CD14-positive monocyte (primary cell): ENCODE measurements around the gene LRIG1. TPM values are rescaled to one million over a fixed set of nuclear protein-coding genes. Genes with fewer than 3 reads are reported as not detected.

Experiments
- DNase-seq, 3 donors: peaks; one replicate each; pipeline ENCODE4 v3.0.0-alpha.2; 2011 to 2022
- H2AFZ ChIP-seq: 2 replicates; pipeline ENCODE4 v1.6.0; 2012; ENCODE audit warnings: mild to moderate bottlenecking, low read depth, low read length, inconsistent platforms; ENCODE audit not compliant: insufficient read depth, poor library complexity, severe bottlenecking
- H3K27ac ChIP-seq, 2 donors: 1 replicate in 1 of 2; 2 replicates in 1 of 2; pipeline ENCODE4 v1.5.1; 2012 to 2013; ENCODE audit warnings: low read length in 2 of 2, control low read depth in 1 of 2, inconsistent platforms in 1 of 2, low read depth in 1 of 2, mild to moderate bottlenecking in 1 of 2
- H3K27me3 ChIP-seq, 2 donors: one replicate each; pipeline versions ENCODE4 v1.6.0 to v1.6.1; 2011 to 2013; ENCODE audit warnings: low read length in 2 of 2; ENCODE audit not compliant: control insufficient read depth in 2 of 2, insufficient read depth in 2 of 2
- H3K36me3 ChIP-seq, 2 donors: replicated peaks in 1 of 2; 1 replicate in 1 of 2; 2 replicates in 1 of 2; pipeline versions ENCODE4 v1.5.1 to v1.6.1; 2012 to 2013; ENCODE audit warnings: low read length in 2 of 2, control low read depth in 1 of 2, inconsistent platforms in 1 of 2, mild to moderate bottlenecking in 1 of 2; ENCODE audit not compliant: insufficient read depth in 2 of 2, control insufficient read depth in 1 of 2
- H3K4me1 ChIP-seq, 2 donors: 1 replicate in 1 of 2; 2 replicates in 1 of 2; pipeline versions ENCODE4 v1.5.1 to v1.6.1; 2012 to 2013; ENCODE audit warnings: low read length in 2 of 2, control low read depth in 1 of 2, inconsistent platforms in 1 of 2, mild to moderate bottlenecking in 1 of 2, moderate library complexity in 1 of 2; ENCODE audit not compliant: insufficient read depth in 2 of 2, control insufficient read depth in 1 of 2
- H3K4me2 ChIP-seq: replicated peaks from 2 replicates; pipeline ENCODE3; 2012; ENCODE audit warnings: low read length, moderate library complexity, mild to moderate bottlenecking; ENCODE audit not compliant: poor library complexity, severe bottlenecking; ENCODE audit errors: extremely low read depth
- H3K4me3 ChIP-seq, 3 experiments: fragments of 200-600 bp in 1 of 3; sonication (generic) in 1 of 3; replicated peaks in 1 of 3; 1 replicate in 2 of 3; 2 replicates in 1 of 3; pipeline ENCODE4 v1.5.1; 2011 to 2013; ENCODE audit warnings: low read length in 3 of 3, mild to moderate bottlenecking in 3 of 3, control low read depth in 2 of 3, low read depth in 2 of 3, inconsistent platforms in 1 of 3, moderate library complexity in 1 of 3
- H3K79me2 ChIP-seq: 2 replicates; pipeline ENCODE4 v1.6.0; 2012; ENCODE audit warnings: mild to moderate bottlenecking, control low read depth, inconsistent platforms, low read length, moderate library complexity; ENCODE audit not compliant: insufficient read depth
- H3K9ac ChIP-seq: 2 replicates; pipeline ENCODE4 v1.6.0; 2017; ENCODE audit warnings: low read length, mild to moderate bottlenecking; ENCODE audit not compliant: insufficient read depth, poor library complexity, severe bottlenecking
- H3K9me3 ChIP-seq, 2 donors: replicated peaks in 1 of 2; 1 replicate in 1 of 2; 2 replicates in 1 of 2; pipeline versions ENCODE4 v1.5.1 to v1.6.1; 2012 to 2013; ENCODE audit warnings: low read length in 2 of 2, control low read depth in 1 of 2; ENCODE audit not compliant: control insufficient read depth in 1 of 2, insufficient read depth in 1 of 2
- H4K20me1 ChIP-seq: 2 replicates; pipeline ENCODE4 v1.6.0; 2012; ENCODE audit warnings: mild to moderate bottlenecking, low read length, control low read depth, moderate library complexity; ENCODE audit not compliant: insufficient read depth
- H3K27ac Mint-ChIP-seq, 7 donors: one replicate each; pipeline ENCODE4 v1.8.0; 2020; ENCODE audit warnings: mild to moderate bottlenecking in 7 of 7, mixed read lengths in 7 of 7, moderate library complexity in 6 of 7, inconsistent platforms in 2 of 7
- H3K27me3 Mint-ChIP-seq, 3 donors: one replicate each; pipeline ENCODE4 v1.8.0; 2021 to 2022; ENCODE audit warnings: low read depth in 3 of 3, mild to moderate bottlenecking in 3 of 3, mixed read lengths in 3 of 3, moderate library complexity in 3 of 3, inconsistent platforms in 1 of 3
- H3K36me3 Mint-ChIP-seq, 2 donors: one replicate each; pipeline ENCODE4 v1.8.0; 2020; ENCODE audit warnings: mixed read lengths in 2 of 2, inconsistent platforms in 1 of 2, mild to moderate bottlenecking in 1 of 2
- H3K4me1 Mint-ChIP-seq: one replicate; pipeline ENCODE4 v1.8.0; 2020; ENCODE audit warnings: mild to moderate bottlenecking, mixed read lengths
- H3K4me3 Mint-ChIP-seq, 2 donors: one replicate each; pipeline ENCODE4 v1.8.0; 2020; ENCODE audit warnings: mild to moderate bottlenecking in 2 of 2, mixed read lengths in 2 of 2, moderate library complexity in 1 of 2
- H3K9me3 Mint-ChIP-seq, 7 donors: one replicate each; pipeline ENCODE4 v1.8.0; 2020 to 2022; ENCODE audit warnings: mixed read lengths in 7 of 7, mild to moderate bottlenecking in 6 of 7, moderate library complexity in 6 of 7, inconsistent platforms in 2 of 7
- WGBS: methylation state at CpG from one replicate; pipeline ENCODE4 v1.1.5; 2013; ENCODE audit warnings: missing lambda C conversion rate; ENCODE audit not compliant: insufficient coverage; 5-methylcytosine and 5-hydroxymethylcytosine counted together
- intact Hi-C, 2 donors: fragments of 100-400 bp; cut with micrococcal nuclease; formaldehyde crosslinking; loops; one replicate each; pipeline versions ENCODE4 v1.15.0 to v1.15.1; 2023
- polyA plus RNA-seq, 3 donors: library from polyadenylated mRNA; depleted of rRNA in 1 of 3; unstranded in 2 of 3; stranded (reverse) in 1 of 3; fragments of 300-500 nt in 2 of 3; fragments of >200 nt in 1 of 3; fragmentation: Illumina TruSeq in 2 of 3; gene quantifications; 1 replicate in 2 of 3; 2 replicates in 1 of 3; pipeline ENCODE4 v1.2.3, GENCODE V29; 2012 to 2021
- TF ChIP-seq, protein P1 (sequence below): fragments of 200-600 bp; IDR thresholded peaks from one replicate; pipeline ENCODE4 v1.8.0; 2022; ENCODE audit warnings: antibody characterized with exemption, mild to moderate bottlenecking

The LRIG1 gene
- polyA plus RNA-seq, 3 donors, result 0.82 to 1.9 (median 1.0) TPM

DNA sequence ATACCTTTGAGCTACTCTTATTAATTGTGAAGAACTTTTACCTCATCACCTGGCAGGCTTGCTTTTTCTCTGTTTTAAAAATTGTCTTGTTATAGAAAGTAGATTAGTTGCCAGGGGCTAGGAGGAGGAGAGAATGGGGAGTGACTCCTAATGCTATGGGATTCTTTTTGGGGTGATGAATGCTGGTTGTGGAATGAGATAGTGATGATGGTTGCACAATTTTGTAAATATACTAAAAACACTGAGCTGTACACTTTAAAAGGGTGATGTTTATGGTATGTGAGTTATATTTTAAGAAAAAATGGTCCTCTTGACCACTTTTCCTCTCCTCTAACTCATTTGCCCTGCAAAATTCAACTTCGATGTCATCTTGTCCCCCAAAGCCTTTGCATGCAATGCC lies 31.8 kb upstream of the LRIG1 start:
- no peaks in the 10 kb centered on the region for H4K20me1 ChIP-seq

DNA sequence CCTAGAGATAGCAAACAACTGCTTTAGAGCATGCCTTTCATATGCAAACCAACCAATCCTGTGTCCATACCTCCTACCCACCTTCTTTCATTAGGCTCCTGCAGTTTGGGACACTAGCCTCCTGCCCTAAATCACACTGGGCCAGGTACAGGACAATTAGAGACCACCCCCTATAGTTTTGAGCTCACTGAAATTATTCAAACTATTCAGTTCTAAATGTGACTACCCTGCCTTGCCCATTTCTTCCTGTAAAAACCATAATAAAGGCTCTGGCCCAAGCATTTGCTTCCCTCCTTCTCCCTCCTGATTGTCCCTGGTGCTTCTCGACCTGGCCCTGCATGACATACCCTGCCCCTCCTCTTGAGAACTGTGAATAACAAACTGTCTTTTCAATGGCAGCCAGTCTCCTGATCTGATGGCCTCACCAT lies 31.4 kb upstream of the LRIG1 start:
- Histone ChIP-seq H3K79me2 (no peaks in the 10 kb centered on the region), H3K36me3 (no peaks in the 10 kb centered on the region), H3K4me1 (peaks cover 0 to 3% of the 10 kb centered on the region in 2 donors), H3K9me3 (no peaks in the 10 kb centered on the region), H2AFZ (no peak overlapping the region), H3K9ac (no peak overlapping the region), H4K20me1 (no peaks in the 10 kb centered on the region), H3K27ac (no peak overlapping the region), H3K4me2 (no peak overlapping the region), H3K27me3 (no peaks in the 10 kb centered on the region), H3K4me3 (no peak overlapping the region)
- H3K4me3 Mint-ChIP-seq, result no peak overlapping the region
- no peaks in the 10 kb centered on the region for H3K36me3 Mint-ChIP-seq
- no peak for DNase-seq
- peaks cover 0 to 2% (median 0%) of the 10 kb centered on the region in 7 donors for H3K9me3 Mint-ChIP-seq
- TF ChIP-seq, protein P1, sequence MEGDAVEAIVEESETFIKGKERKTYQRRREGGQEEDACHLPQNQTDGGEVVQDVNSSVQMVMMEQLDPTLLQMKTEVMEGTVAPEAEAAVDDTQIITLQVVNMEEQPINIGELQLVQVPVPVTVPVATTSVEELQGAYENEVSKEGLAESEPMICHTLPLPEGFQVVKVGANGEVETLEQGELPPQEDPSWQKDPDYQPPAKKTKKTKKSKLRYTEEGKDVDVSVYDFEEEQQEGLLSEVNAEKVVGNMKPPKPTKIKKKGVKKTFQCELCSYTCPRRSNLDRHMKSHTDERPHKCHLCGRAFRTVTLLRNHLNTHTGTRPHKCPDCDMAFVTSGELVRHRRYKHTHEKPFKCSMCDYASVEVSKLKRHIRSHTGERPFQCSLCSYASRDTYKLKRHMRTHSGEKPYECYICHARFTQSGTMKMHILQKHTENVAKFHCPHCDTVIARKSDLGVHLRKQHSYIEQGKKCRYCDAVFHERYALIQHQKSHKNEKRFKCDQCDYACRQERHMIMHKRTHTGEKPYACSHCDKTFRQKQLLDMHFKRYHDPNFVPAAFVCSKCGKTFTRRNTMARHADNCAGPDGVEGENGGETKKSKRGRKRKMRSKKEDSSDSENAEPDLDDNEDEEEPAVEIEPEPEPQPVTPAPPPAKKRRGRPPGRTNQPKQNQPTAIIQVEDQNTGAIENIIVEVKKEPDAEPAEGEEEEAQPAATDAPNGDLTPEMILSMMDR, result no peak
- H3K4me1 Mint-ChIP-seq, result peaks cover 9% of the 10 kb centered on the region
- H3K27ac Mint-ChIP-seq, result no peak overlapping the region
- intact Hi-C loops, result no loop called here
- no CpG with 5 or more reads among the region's 1 CpG for WGBS
- peaks cover 0 to 3% (median 1%) of the 10 kb centered on the region in 3 donors for H3K27me3 Mint-ChIP-seq

More for the DNA sequence above, 31.8 kb upstream of the LRIG1 start:
- no peak overlapping the region for H3K4me2 ChIP-seq
- WGBS, result no CpG with 5 or more reads among the region's 1 CpG
- Mint-ChIP-seq H3K27ac (no peak overlapping the region), H3K27me3 (peaks cover 0 to 3% (median 1%) of the 10 kb centered on the region in 3 donors), H3K9me3 (no peaks in the 10 kb centered on the region), H3K36me3 (no peaks in the 10 kb centered on the region), H3K4me1 (peaks cover 5% of the 10 kb centered on the region), H3K4me3 (no peak overlapping the region)
- no peak for DNase-seq
- TF ChIP-seq, protein P1, result no peak
- no peaks in the 10 kb centered on the region for H3K79me2 ChIP-seq
- no peak overlapping the region for H3K27ac ChIP-seq
- H3K36me3 ChIP-seq, result no peaks in the 10 kb centered on the region
- H3K9me3 ChIP-seq, result no peaks in the 10 kb centered on the region
- intact Hi-C loops, result no loop called here
- no peaks in the 10 kb centered on the region for H3K27me3 ChIP-seq
- no peak overlapping the region for H3K4me3 ChIP-seq
- H3K9ac ChIP-seq, result no peak overlapping the region
- H3K4me1 ChIP-seq, result no peaks in the 10 kb centered on the region
- H2AFZ ChIP-seq, result no peak overlapping the region
